HT-29 (cell line): ENCODE results near the gene FBXO42. TPM values are rescaled to one million over a fixed set of nuclear protein-coding genes. Genes with fewer than 3 reads are reported as not detected.
"Not testable (repeated sequence)": the region's sequence is repeated elsewhere in the genome, so short reads cannot be mapped to it uniquely, and the experiment has no call there.

Experiments
- DNase-seq: peaks from one replicate; pipeline ENCODE4 v3.0.0-alpha.2; 2015; ENCODE audit warnings: low spot score
- total RNA-seq: library from RNA; depleted of rRNA; stranded (reverse); fragments of >200 nt; shearing (Covaris generic); gene quantifications from 2 replicates; pipeline ENCODE4 v1.2.3, GENCODE V29; 2014

Gene FBXO42
- total RNA-seq, 1 experiment from 2014 or later = 16.3 TPM

- no peak for DNase-seq
Measured at GRCh38 chr1:16372535-16373285, 20.4 kb upstream of the FBXO42 start.

GRCh38 chr1:16371725-16372124, 19.4 kb upstream of the FBXO42 start:
- DNase-seq = no peak

GRCh38 chr1:16369821-16370220, 17.5 kb upstream of the FBXO42 start:
- no peak for DNase-seq

GRCh38 chr1:16367968-16368890, 15.9 kb upstream of the FBXO42 start:
- DNase-seq = no peak

- DNase-seq = peak; percentile 85
Measured at GRCh38 chr1:16367258-16367967, 15.1 kb upstream of the FBXO42 start.

- peak; percentile 98 for DNase-seq
Measured at GRCh38 chr1:16366722-16367257, 14.5 kb upstream of the FBXO42 start, which contains the start of gene SZRD1. SZRD1 (plus strand) TSS chr1:16367242; CDS start chr1:16367258, 16 bp downstream.

GRCh38 chr1:16365146-16365498, 12.8 kb upstream of the FBXO42 start:
- DNase-seq = not testable (repeated sequence)

- no peak for DNase-seq
Measured at GRCh38 chr1:16356867-16357266, 4.6 kb upstream of the FBXO42 start.

GRCh38 chr1:16354619-16355018, 2.3 kb upstream of the FBXO42 start:
- DNase-seq = no peak

GRCh38 chr1:16352842-16353535, 709 bp upstream of the FBXO42 start:
- no peak for DNase-seq

GRCh38 chr1:16351456-16351993, 755 bp downstream of the FBXO42 start:
- peak; percentile 47 for DNase-seq

- DNase-seq = no peak
Measured at GRCh38 chr1:16349847-16350406, 2.4 kb downstream of the FBXO42 start.

GRCh38 chr1:16348414-16349182, 3.7 kb downstream of the FBXO42 start:
- no peak for DNase-seq

GRCh38 chr1:16343276-16343675, 9.0 kb downstream of the FBXO42 start:
- not testable (repeated sequence) for DNase-seq

- DNase-seq = no peak
Measured at GRCh38 chr1:16342331-16343062, 9.8 kb downstream of the FBXO42 start.

GRCh38 chr1:16340673-16341072, 11.6 kb downstream of the FBXO42 start:
- no peak for DNase-seq

GRCh38 chr1:16338961-16339360, 13.3 kb downstream of the FBXO42 start:
- no peak for DNase-seq

- no peak for DNase-seq
Measured at GRCh38 chr1:16334655-16335340, 17.5 kb downstream of the FBXO42 start.
